NOMO-1 treated with DMSO at 0.1 percent for 48 hours (cell line): ENCODE data around the gene PRKCE.
"Not testable (repeated sequence)": the region's sequence is repeated elsewhere in the genome, so short reads cannot be mapped to it uniquely, and the experiment has no call there.

Experiments
- DNase-seq: peaks from one replicate; lab custom pipeline; 2025; ENCODE audit not compliant: unreplicated experiment; lab: John Stamatoyannopoulos, UW

Gene PRKCE

GRCh38 chr2:45664635-45665261 is 13.3 kb downstream of the PRKCE start:
- DNase-seq = no peak

DNA sequence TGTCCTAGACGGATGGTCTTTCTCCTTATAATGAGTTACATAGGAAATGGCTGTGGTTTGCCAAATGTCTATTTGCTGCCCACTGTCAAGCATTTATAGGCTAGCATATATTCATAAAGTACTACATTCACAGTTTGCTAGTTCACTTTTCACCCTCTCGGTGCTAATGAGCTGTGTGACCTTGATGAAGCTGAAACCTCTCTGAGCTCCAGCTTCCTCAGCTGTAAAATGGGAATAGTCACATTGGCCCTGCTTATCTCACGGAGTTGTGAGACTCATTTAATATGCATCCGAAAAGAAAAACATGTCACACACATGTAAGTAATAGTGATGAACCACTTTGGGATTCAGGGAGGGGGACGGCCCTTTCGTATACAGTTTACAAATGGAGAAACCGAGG is 17.0 kb downstream of the PRKCE start:
- DNase-seq = no peak

DNA sequence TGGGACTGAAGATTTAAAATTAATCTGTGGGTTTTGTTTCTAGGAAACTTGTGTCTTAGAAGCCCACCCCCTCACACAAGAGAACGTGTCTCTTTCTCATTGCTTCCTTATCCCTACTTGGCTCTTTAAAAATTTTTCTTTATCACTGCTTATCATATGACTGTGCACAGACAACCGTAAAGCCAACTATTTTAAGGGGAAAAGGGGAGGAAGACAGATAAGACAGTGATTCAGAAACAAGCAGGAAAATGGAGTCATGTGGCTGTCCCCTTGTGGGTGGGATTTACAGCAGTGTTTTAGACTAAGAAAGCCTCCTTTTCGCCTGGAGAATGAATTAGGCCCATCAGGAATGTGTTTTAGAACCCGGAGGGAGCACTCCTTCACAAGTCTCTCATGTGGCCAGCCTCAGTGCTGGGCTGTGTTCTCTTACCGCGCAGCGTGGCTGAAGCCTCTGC is 17.6 kb downstream of the PRKCE start:
- no peak for DNase-seq

GRCh38 chr2:45670646-45671045 is 19.2 kb downstream of the PRKCE start:
- DNase-seq = no peak

- no peak for DNase-seq
These were observed 20.7 kb downstream of the PRKCE start for GRCh38 chr2:45672138-45672537.

DNA sequence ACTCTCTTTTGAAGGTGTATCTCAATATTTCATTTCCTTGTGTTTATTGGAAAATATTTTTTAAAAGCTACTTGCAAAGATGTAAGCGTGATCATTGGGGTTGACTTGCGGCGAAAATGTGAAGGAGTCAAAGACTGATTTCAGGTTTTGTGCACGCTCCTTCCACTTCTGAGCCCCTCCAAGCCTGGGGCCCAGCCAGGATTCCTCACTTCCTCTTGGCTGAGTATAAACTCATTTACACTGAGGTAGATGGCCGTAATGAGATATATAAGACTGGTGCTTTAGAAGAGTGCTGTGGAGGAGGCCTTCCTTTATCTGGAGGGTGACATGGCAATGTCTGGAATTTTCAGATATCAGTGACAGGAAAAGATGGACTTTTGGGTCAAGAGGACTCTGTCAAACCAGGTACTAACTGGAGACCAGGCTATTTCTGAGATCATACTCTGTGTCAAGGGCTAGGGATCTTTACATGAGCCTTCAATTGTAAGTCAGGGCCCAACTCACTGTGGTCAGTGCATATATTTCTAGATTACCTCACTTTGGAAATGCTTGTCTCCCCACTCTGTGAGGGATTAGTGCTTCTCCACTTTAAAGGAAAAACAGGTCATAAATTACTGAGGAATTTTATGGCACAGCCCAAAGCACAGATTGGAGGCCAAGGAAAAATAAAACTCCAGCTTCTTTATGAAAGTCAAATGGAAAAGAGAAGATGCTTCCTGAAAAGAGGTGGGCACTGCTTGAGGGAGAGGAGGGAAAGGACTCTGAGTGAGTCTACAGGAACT is 22.8 kb downstream of the PRKCE start:
- no peak for DNase-seq

GRCh38 chr2:45675263-45675812 is 23.9 kb downstream of the PRKCE start:
- no peak for DNase-seq

DNA sequence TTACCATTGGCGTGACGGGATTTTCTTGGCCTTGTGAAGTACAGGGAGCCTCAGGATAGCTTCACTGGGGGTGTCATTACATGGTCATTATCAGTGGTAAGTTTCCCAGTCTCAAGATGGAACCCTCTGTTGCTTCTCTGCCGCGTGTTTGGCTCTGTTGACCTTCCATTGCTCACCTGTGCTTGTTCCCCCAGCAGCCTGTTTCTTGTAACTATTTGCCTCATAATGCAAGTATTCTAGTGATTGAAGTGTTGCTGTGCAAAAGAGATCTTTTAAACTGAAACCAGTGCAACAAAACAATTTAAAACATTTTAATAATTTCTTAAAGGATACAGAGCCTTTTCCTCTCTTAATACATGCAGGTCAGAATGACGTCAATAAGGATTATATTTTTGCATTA is 24.6 kb downstream of the PRKCE start:
- no peak for DNase-seq

DNA sequence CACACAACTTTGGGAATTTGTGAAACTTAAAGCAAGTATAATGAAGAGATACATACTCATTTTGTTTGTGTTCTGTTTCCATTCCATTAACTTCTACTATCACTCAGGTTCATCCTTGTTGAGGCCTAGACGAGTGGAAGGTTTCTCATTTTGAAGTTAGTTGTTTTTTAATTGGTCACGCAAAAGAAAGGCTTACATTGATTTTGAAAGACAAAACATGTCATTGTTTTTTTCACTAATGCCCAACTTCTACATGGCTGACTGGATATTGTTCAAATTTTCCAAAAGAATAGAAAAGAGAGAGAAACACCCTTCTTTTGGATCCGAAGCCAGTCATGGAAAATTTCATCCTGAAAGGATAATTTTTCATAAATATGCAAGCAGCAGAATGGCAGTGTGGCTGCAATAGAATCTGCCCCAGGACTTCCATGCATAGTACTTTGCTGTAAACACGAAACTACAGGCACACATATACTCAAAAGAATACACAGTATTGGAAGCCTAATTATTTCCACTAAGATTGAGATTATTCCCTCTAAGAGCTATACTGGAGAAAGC is 27.4 kb downstream of the PRKCE start:
- DNase-seq = no peak

DNA sequence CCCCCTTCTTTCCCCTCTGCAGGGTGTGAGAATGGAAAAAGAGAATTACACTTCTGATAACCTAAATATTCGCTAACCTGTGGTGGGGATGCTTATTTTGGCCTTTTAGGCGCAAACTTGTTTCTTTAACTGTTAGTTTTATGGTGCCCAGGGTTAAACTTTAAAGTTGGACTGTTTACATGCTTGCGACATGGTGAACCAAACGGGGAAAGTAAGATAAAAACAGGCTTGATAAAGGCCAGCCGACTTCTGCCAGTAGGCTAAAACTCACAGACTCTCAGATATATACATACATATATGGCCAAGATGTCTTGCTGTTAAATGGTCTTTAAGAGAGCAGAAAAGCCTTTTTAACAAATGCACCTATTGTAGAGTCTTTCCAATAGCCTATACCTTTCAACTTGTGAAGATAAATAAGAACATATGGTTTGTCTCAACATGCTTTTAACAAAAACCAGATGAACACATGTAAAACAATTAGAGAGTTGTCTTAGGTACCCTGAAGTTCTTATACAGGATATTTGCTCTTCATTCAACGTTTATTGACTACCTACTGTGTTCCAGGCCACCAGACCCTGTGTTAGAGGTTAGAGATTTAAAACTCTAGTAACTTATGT is 29.0 kb downstream of the PRKCE start:
- no peak for DNase-seq

- DNase-seq = no peak
These were observed 30.2 kb downstream of the PRKCE start for GRCh38 chr2:45681675-45682074.

- DNase-seq = no peak
These were observed 31.8 kb downstream of the PRKCE start for GRCh38 chr2:45683292-45683691.

DNA sequence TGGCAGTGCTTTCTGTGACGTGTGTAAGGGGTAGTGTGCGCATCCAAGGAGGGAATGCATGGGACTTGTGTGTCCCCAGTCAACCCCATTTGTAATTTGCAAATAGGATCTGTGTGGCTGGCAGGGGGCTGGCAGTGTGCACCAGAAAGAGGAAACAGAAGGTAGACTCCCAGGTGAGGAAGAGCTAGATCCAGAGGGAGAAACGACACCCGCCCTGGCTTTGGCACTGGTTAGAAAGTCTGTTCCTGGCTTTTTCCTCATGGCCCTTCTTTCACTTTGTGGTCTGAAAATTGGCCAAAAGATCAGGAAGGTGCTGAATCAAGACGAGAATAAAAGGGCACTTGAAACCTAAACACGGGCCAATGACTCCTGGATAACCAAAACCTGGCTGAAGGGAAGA is 33.3 kb downstream of the PRKCE start:
- no peak for DNase-seq

GRCh38 chr2:45685260-45685659 is 33.8 kb downstream of the PRKCE start:
- DNase-seq = no peak

GRCh38 chr2:45687964-45688363 is 36.5 kb downstream of the PRKCE start:
- DNase-seq = no peak

DNA sequence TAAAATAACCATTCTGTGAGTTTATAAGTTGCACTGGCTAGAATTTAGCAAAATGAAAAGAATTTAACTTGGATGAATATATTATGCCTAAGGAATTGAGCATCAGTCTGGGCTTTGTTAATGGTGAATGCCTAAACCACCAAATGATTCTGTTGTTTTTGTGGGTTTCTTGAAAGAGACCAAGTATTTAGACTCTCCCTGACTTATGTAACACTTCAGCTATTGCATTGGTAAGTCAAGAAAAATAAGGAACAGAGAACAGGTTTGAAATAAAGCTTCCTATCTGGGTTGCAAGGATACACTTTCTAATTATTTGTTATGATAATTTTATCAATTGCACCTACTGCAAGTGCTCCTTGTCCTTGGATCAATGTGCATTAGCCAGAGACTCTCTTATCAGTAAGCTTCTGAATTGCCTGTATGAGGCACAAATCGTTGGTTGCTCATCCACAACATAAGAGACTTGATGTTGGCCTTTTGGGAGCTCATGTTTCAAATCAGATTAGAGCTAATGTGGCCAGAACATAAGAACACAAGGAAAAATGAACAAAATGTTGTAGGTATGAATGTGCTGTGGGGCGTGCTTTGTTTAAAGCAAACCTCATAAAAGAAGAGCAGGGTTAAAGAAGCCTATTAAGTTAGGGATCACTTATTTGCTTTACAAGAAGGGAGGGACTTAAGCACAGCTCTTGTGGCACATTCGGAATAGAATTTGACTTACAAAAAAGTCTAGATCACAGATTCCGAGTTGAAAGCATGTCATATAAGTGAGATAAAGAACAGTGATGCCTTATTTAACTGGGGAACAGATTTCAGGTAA is 37.2 kb downstream of the PRKCE start:
- DNase-seq = peak; percentile 82

DNA sequence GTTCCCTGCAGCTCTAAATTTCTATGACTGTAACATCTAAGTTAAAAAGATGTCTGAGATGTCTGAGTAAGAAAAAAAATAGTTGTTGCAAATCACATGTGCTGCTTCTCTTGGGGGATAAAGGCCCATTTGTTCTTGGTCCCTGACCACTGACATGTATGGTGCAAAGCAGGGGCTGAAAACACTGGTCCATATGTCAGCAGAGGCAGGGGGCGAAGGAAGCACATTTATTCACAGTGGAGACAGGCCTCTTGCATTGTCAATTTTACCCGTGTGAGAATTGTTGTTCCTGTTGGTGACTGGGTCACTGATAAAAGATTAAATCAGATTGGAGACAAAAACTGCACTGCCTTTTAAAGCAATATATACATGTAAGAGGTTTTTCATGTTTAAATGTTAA is 38.8 kb downstream of the PRKCE start:
- DNase-seq = no peak

DNA sequence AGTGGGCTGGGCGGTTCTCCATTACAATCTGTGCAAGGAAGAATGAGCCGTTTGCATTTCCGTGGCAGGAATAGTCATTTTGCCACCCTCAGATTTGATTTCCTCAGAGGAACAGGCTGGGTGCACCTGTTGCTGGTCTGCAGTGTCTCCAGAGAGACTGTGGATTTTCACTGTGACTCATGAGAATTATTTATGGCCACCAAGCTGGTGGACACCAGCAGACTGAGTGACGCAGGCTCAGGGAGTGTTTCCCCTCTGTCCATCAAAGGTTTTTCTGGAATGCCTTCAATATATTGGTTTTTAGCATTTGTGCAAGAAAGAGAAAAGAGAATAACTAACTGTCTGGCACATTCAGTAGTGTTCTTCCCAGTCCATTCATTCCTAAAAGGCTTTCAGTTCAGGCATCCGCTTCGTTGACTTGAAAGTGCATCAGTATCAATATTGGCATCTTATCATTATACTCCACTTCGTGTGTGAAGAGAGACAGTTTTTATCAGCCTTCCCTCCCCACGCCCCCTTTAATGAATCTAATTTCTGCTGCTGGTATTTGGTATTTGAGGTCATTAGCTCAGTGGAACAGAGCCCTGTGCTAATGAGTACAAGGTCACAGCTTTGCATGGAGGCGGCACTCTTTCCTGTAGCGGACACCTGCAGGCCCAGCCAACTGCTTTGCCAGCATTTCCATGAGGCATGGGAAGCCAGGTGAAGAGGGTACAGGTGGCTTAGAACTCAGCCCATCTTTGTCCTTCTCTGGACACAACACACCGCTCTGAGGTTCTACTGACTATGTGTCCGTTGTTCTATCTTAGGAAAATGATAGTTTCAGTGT is 39.9 kb downstream of the PRKCE start:
- no peak for DNase-seq

GRCh38 chr2:45692566-45692965 is 41.1 kb downstream of the PRKCE start:
- DNase-seq = no peak

GRCh38 chr2:45695480-45696007 is 44.1 kb downstream of the PRKCE start:
- DNase-seq = not testable (repeated sequence)
